Epithelial cell of esophagus (primary cell): Measurements from ENCODE around the gene CPNE4.
A peak's percentile ranks its signal among the peaks of the same experiment; 100 is the strongest.

ENCODE experiments used
- DNase-seq: peaks from one replicate; pipeline ENCODE4 v3.0.0; 2010; ENCODE audit warnings: low read depth
- H3K4me3 ChIP-seq: 2 replicates; pipeline ENCODE4 v1.5.1; 2011; ENCODE audit warnings: mild to moderate bottlenecking, low read length, control low read depth
- CTCF ChIP-seq: IDR thresholded peaks from 2 replicates; pipeline ENCODE4 v1.5.1; 2011; ENCODE audit warnings: low read depth, mild to moderate bottlenecking, low read length, control low read depth, inconsistent platforms; ENCODE audit not compliant: insufficient read depth; ENCODE audit errors: missing control alignments

CPNE4 gene

GRCh38 chr3:131694376-131694775, 340.4 kb downstream of the CPNE4 start:
- TF ChIP-seq CTCF, result no peak
- no peak for DNase-seq

GRCh38 chr3:131692356-131692755, 342.5 kb downstream of the CPNE4 start:
- H3K4me3 ChIP-seq, result no peak overlapping the region
- no peak for TF ChIP-seq CTCF
- DNase-seq, result no peak

More at GRCh38 chr3:131694376-131694775, 340.4 kb downstream of the CPNE4 start:
- no peak overlapping the region for H3K4me3 ChIP-seq

- no peak for TF ChIP-seq CTCF
- DNase-seq, result no peak
Measured at GRCh38 chr3:131690800-131691199, 344.0 kb downstream of the CPNE4 start.

GRCh38 chr3:131688370-131688769, 346.4 kb downstream of the CPNE4 start:
- no peak for TF ChIP-seq CTCF
- peak; percentile 74 for DNase-seq

More at GRCh38 chr3:131690800-131691199, 344.0 kb downstream of the CPNE4 start:
- no peak overlapping the region for H3K4me3 ChIP-seq

GRCh38 chr3:131669600-131669999, 365.2 kb downstream of the CPNE4 start:
- TF ChIP-seq CTCF, result no peak

More at GRCh38 chr3:131688370-131688769, 346.4 kb downstream of the CPNE4 start:
- H3K4me3 ChIP-seq, result no peak overlapping the region

GRCh38 chr3:131658771-131659170, 376.0 kb downstream of the CPNE4 start:
- H3K4me3 ChIP-seq, result no peak overlapping the region
- peak; percentile 52 for DNase-seq
- no peak for TF ChIP-seq CTCF

More at GRCh38 chr3:131669600-131669999, 365.2 kb downstream of the CPNE4 start:
- no peak overlapping the region for H3K4me3 ChIP-seq
- no peak for DNase-seq

- TF ChIP-seq CTCF, result no peak
- DNase-seq, result no peak
- no peak overlapping the region for H3K4me3 ChIP-seq
Measured at GRCh38 chr3:131658115-131658514, 376.7 kb downstream of the CPNE4 start.
